Stimulated activated CD8-positive, alpha-beta memory T cell treated with anti-CD3 and anti-CD28 coated beads, Interleukin-7, amount 100 ng/mL, for 48 hours (primary cell): ENCODE data around the gene CD164.
"Not testable (repeated sequence)": the region's sequence is repeated elsewhere in the genome, so short reads cannot be mapped to it uniquely, and the experiment has no call there.

Experiments used
- DNase-seq, 2 donors: peaks; one replicate each; pipeline ENCODE4 v3.0.0-alpha.2; 2020; ENCODE audit warnings: low read depth in 1 of 2; ENCODE audit errors: extremely low read depth in 1 of 2

The CD164 gene

GRCh38 chr6:109377717-109378116, 4.5 kb downstream of the CD164 start:
- DNase-seq = no peak

DNA sequence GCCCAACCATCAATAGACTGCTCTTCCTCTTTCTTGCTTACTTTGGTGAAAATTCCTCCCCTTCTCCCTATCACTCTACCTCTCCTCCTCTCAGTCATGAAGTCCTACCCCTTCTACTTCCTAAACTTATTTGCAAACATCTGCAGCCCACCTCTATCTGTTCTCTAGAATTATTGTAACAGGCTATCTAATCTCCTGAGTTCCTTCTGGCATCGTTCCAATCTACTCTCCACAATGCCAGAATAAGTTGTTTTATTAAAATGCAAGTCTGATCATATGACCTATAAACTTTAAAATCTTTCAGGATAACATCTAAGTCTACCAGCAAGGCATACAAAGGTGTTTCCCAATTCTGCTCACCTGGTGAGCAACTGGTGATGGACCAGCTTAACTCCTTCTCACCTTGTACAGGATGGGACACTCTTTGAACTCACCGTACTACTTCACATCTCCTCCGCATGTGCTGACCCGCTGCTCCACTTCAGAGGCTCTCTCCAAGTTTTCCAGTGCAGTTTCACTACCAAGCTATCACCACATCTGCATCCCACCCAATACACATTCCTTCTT, 7.9 kb downstream of the CD164 start:
- DNase-seq = no peak

- DNase-seq = peak in 1 of 2 donors; percentile 57
These were observed 8.5 kb downstream of the CD164 start for GRCh38 chr6:109373762-109374161.

GRCh38 chr6:109373331-109373730, 8.9 kb downstream of the CD164 start:
- peak in 1 of 2 donors; percentile 13 for DNase-seq

- DNase-seq = no peak
These were observed 10.1 kb downstream of the CD164 start for GRCh38 chr6:109372130-109372529.

- no peak for DNase-seq
These were observed 11.5 kb downstream of the CD164 start for GRCh38 chr6:109370792-109371191.

DNA sequence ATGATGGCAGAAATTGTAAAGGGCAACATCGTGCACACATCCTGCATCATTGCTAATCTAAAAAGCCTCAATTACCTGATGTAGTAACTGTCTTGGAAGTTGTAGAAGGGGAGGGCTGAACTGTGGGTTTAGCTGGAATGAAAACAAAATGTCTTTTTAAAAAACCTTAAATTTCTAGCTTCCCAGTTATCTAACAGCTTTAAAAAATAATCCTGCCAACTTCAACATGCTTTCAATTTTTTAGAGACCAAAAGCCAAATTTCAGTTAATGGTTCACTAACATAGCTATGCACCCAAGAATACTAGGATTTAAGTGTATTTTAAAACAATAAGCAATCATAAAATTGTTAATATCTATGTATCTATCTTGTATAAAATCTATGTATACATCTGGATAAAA, 11.9 kb downstream of the CD164 start:
- DNase-seq = no peak

DNA sequence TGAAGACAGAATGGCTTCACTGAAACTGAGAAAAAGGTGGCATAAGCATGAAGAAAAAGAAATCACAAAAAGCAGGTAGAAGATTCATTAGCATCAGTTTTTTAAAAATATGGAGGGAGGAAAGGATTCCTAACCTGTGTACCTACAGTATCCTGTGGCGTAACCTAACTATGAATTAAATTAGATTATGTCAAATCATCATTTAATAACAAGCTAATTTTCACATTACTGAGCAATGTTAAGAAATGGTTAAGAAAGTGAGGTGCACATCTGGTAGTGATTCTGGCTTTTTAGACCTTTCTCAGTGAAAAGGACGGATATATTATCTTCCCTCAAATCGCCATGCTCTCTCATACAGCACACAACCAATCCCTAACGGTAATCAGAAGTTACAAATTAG, 12.5 kb downstream of the CD164 start:
- no peak for DNase-seq

DNA sequence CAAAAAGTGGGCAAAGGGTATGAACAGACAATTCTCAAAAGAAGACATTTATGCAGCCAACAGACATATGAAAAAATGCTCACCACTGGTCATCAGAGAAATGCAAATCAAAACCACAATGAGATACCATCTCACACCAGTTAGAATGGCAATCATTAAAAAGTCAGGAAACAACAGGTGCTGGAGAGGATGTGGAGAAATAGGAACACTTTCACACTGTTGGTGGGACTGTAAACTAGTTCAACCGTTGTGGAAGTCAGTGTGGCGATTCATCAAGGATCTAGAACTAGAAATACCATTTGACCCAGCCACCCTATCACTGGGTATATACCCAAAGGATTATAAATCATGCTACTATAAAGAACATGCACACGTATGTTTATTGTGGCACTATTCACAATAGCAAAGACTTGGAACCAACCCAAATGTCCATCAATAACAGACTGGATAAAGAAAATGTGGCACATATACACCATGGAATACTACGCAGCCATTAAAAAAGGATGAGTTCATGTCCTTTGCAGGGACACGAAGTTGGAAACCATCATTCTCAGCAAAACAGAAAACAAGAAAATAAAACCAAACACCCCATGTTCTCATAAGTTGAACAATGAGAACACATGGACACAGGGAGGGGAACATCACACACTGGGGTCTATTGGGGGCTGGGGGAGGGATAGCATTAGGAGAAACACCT, 17.7 kb downstream of the CD164 start:
- not testable (repeated sequence) for DNase-seq

DNA sequence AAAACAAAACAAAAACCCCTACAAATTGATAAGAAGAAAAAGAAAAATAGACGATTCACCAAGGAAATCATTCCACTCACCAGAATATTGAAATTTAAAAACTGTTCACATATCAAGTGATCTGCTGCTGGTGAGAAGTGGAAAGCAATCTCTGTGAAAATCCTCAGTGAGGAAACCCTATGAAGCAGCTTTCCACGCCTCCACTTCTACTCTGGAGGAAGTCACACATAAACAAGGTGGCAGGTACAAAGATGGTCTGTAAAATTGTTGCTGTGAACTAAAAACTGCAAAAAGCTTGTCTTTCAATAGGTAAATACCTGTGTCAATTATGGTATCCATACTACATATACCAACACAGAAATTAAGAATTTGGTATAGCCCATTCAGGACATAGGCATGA, 18.5 kb downstream of the CD164 start:
- DNase-seq = no peak

DNA sequence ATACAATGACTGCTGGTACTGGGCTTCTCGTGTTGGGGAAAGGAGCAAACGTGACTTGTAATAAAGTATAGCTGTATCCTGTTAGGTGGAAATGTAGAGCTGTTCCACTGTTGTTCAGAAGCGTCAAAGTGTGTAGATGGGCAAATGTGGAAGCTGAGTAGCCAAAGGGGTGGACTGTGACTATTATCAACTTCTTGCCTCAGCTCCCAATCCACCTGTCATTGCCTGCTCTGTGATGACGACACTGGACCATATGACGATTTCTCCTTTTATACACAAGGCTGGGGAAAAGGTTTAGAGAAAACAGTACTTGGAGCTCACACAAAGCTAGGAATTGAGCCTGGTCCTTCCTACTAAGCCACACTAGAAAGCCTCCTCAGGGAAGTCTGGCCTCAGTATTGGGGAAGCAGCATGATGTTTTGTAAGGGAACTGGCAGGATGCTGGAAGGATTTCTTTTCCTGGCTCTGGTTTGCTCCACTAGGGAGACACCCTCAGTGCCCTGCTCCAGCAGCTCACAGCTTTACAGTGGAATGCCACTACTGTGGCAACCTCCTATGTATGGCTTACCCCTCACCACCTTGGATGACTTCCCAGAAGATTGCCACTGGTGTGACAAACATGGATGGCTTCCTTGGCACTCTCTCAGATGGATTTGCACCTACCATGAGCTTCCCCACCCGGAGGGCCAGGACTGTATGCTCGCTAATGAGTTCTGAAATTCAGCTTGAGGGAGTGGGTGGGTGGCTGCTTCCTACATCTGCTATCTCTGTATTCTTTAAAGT, 20.0 kb downstream of the CD164 start:
- DNase-seq = no peak

DNA sequence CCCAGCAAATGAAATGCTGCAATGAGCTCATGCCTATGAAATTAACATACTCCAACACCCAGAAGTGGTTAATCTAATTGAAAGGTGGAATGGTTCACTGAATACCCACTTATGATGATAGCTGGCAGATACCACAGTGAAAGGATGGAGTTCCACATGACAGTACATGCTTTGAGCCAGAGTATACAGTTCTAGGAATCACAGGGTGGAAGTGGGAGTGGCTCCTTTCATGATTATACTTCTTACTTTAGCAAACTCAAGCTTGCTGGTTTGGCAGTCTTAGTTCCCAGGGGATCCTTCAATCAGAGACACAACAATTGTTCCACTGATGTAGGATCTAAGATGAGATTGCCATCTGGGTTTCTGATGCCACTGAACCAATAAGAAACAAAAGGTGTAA, 21.5 kb downstream of the CD164 start:
- DNase-seq = no peak

DNA sequence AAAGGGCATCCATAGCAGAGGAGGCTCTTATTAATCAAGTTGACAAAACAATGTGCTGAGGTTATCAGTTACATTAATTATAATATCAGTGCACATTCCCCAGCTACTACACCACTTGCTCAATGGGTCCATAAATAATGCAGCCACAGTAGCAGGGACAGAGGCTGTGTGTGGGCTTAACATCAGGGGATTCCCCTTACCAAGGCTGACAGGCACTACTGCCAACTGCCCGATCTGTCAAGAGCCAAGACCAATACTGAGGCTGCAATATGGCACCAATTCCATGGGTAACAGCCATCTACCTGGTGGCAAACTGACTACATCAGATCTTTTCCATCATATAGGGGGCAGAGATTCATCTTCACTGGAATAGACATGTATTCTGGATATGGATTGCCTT, 22.0 kb downstream of the CD164 start:
- no peak for DNase-seq

DNA sequence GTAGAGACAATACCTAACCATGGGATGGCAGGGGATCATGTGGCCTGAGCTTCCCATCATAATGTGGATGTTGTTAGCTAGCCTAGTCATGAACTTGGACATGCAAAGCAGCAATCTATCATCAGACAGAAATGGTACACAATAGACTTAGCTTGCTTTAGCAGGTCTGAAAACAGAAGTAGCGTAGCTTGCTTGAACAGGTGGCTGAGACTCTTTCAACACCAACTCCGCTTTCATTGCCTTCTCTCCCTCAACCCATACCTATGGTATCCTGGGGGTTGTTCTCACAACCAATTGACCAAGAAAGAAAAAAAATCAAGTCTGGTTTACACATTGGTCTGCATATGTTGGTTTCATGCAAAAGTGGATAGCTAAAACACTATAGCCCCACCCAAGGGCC, 23.0 kb downstream of the CD164 start:
- no peak for DNase-seq

DNA sequence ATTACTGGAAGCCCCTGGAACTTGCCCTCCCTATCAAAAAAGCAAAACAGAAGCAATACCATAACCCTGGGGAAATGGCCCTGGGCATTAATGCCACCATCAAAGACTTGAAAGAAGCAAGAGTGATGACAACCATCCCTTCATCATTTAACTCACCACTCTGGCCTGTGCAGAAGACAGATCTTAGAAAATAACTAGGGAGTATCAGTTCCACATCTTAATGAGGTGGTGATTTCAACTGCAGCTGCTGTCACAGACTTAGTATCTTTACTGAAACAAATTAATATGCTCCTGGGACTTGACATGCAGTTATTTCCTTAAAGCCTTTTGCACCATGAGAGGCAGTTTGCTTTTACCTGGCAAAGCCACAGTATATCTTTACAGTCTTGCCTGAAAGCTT, 24.1 kb downstream of the CD164 start:
- DNase-seq = no peak

DNA sequence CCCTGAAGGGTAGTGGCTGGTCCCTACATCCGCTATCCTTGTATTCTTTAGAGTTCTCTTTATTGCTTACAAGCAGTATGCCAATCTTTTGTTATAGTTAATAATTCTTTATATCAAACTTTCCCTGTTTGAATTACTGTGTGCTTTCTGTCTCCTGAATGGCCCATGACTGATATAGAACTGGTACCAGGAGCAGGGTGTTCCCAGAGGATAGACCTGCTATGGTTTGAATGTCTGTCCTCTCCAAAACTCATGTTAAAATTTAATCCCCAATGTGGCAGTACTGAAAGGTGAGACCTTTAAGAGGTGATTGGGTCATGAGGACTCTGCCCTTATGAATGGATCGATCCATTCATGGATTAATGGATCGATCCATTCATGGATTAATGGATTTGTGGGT, 26.0 kb downstream of the CD164 start:
- no peak for DNase-seq

DNA sequence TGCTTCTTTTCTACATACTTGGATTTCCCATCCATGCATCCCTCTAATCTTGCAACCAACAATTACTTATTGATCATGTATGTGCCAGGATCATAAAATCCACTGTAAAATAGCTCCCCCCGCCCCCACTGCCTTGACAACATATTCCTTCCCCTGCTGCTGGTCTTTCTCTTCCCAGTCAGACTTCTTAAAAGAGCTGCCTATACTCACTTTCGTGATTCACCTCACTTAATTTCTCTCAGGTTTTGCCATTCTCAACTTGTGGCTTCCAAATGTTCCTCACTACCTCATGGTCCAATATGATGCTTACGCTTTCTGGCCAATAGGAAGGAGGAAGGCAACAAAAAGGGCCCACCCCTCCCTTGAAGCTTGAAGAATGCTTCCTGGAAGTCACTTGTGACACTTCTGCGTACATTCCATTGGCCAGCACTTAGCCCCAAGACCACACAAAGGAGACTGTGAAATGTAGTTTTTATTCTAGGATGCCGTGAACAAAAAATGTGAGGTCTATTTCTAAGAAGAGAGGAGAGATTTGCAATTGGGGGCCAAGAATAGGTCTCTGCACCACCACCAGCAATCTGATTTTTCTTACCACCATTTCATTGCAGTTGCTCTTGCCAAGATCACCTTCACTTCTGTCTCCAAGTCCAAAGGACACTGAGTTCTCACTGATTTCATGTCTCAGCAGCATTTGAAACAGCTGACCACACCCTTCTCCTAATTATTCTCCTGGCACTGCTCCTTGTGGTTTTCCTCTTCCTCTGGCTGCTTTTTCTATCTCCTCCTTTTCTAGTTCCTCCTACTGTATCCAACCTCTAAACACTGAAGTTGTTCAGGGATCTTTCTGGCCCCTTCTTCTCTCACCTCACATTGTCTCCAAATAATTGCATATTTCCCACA, 30.8 kb downstream of the CD164 start:
- DNase-seq = no peak

DNA sequence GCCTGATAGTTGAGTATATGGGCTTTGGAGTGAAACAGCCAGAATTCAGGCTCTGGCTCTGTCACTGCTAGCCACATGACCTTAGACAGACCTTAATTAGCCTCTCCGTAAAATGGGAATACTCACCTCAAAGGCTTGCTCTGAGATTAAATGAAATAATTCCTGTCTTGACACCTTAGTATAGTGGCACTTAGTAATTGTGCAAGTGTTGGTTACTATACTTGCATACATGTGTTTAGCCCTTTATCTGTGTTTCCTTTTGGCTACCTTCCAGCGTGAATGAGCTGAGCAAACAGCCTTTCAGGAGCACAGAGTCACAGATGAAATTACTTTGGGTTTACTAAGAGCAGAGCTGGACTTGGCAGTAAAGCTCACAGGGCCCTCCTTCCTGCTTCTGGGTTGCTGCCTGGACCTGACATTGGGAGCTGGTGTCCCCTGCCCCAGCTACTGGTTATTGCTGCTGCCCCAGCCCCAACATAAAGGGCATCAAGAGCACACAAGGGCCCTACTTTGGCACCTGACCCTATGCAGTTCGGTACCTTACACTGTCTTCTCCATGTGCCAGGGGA, 32.8 kb downstream of the CD164 start:
- DNase-seq = no peak

DNA sequence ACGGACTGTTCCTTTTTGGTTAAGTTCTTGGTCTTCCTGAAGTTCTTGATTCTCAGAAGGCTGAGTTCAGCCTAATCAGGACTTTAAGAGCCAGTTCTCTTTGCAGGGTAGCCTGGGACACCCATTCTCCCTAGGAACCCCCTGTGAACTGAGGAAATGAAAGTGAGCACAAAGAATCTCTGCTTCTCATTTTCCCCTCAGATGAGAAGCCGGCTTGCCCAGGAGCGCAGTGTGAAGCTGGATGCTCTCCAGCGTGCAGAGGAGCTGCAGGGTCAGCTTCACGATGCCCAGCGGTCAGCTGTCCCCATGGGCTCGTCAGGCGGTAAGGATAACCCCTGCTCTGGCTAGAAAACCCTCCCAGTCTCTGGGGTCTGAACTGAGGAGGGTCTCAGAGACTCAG, 34.0 kb downstream of the CD164 start:
- no peak for DNase-seq

GRCh38 chr6:109347779-109348178, 34.5 kb downstream of the CD164 start:
- no peak for DNase-seq

DNA sequence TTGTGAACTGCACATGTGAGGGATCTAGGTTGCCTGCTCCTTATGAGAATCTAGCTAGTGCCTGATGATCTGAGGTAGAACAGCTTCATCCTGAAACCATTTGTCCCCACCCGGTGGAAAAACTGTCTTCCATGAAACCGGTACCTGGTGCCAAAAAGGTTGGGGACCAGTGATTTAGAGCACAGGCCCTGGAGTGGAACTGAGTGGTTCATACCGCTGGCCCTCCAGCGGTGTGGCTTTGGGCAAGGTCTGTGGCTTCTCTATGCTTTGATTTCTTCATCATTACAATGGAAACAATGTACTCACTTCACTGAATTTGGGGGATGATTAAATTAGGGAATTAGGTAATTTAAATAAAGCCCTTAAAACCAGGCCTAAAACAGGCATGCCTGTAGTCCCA, 36.3 kb downstream of the CD164 start:
- DNase-seq = no peak
